GM13977 (cell line): ENCODE measurements around the gene FZD4.
"Not testable (repeated sequence)": the region's sequence is repeated elsewhere in the genome, so short reads cannot be mapped to it uniquely, and the experiment has no call there.

Experiments
- DNase-seq: peaks from one replicate; pipeline ENCODE4 v3.0.0; 2012; ENCODE audit warnings: low spot score
- in situ Hi-C: fragments of 300-500 bp; cut with MboI; formaldehyde crosslinking; loops from one replicate; pipeline ENCODE4 v1.12.0; 2022; ENCODE audit warnings: low sequenced_read_pairs, low pct_unique_long_range_greater_than_20kb, mixed read lengths, inconsistent platforms; ENCODE audit not compliant: unreplicated experiment
- TF ChIP-seq, protein P1 (sequence below): IDR thresholded peaks from 2 replicates; pipeline ENCODE4 v1.5.1; 2012; ENCODE audit warnings: mild to moderate bottlenecking, control low read depth; ENCODE audit not compliant: insufficient read depth; ENCODE audit errors: extremely low read depth, missing control alignments

Gene FZD4

DNA sequence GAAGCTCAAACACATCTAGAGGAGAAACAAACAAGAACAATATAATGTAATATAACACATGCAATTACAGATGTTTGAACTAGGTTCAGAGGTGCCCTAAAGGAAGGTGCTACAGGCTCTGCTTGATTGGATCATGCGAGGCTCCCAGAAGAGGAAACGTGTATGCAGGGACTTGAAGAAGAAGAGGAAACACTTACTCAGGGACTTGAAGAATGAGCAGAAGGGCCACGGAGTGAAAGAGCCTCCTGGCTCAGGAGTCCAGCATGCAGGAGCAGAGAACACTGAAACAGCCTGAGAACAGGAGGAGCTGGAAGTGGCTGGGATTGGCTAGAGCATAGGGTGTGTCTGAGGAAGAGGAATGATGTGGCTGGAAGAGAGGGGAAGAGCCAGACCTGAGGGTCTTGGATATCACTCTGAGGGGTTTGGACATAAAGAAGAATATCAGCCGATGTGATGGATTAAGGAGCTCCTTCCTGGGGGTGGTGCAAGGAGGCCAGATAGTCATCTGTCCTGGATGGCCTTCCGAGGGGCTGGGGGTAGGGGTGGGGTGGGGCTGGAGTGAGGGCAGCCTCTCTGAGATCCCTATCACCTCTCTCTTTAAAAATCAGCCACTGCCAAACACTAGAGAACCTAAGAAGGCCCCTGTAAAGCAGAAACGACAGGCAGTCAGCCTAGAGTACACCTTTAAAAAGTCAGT lies 16.8 kb downstream of the FZD4 start:
- no peak for DNase-seq
- TF ChIP-seq, protein P1, sequence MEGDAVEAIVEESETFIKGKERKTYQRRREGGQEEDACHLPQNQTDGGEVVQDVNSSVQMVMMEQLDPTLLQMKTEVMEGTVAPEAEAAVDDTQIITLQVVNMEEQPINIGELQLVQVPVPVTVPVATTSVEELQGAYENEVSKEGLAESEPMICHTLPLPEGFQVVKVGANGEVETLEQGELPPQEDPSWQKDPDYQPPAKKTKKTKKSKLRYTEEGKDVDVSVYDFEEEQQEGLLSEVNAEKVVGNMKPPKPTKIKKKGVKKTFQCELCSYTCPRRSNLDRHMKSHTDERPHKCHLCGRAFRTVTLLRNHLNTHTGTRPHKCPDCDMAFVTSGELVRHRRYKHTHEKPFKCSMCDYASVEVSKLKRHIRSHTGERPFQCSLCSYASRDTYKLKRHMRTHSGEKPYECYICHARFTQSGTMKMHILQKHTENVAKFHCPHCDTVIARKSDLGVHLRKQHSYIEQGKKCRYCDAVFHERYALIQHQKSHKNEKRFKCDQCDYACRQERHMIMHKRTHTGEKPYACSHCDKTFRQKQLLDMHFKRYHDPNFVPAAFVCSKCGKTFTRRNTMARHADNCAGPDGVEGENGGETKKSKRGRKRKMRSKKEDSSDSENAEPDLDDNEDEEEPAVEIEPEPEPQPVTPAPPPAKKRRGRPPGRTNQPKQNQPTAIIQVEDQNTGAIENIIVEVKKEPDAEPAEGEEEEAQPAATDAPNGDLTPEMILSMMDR, result no peak
- in situ Hi-C loops, result loop anchor here (25.0 kb wide), 2 partner anchors 349 to 474 kb away; no protein-coding TSS in a partner anchor

DNA sequence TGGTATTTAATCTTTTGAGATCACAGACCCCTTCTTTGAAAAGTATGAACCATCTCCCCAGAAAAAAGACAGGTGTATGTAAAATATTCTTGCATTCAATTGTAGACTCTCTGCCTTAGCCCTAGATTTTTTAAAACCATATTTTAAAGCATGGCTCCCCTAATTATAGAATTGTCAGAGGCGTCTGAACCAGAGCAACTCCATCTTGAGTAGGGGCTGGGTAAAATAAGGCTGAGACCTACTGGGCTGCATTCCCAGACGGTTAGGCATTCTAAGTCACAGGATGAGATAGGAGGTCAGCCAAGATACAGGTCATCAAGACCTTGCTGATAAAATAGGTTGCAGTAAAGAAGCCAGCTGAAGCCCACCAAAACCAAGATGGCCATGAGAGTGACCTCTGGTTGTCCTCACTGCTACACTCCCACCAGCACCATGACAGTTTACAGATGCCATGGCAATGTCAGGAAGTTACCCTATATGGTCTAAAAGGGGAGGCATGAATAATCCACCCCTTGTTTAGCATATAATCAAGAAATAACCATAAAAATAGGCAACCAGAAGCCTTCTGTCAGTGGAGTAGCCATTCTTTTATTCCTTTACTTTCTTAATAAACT lies 17.9 kb downstream of the FZD4 start:
- DNase-seq, result not testable (repeated sequence)
- in situ Hi-C loops, result loop anchor here (25.0 kb wide), 2 partner anchors 350 to 475 kb away; no protein-coding TSS in a partner anchor

DNA sequence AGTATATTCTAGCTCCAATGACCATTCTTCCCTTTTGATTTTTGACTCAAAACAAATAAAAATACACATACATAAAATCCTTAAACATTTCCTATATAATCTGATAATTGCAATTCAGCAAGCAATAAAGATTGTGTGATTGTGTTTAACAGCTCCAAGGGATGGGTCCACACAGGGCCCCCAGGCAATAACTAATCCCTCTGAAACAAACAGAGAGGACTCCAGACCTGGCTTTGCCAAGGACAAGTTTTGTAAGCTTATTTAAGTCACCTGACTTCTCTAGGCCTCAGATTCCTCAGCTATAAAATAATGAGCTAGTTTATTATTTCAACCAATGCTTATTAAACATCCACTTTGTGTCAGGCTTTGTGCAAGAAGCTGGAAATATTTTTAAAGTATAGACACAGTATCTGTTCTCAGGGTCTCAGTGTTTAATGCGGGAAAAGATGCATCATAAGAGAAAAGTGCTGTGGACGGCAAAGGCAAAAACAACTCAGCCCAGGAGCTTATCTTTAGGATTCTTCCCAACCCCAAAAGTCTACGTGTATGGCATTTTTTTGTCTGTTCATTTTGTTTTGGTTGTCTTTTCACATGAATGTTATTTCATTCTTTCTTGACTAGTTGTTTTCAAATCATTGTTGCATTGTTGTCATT lies 20.1 kb downstream of the FZD4 start:
- TF ChIP-seq, protein P1, result no peak
- DNase-seq, result no peak
- in situ Hi-C loops, result loop anchor here (25.0 kb wide), 2 partner anchors 352 to 477 kb away; no protein-coding TSS in a partner anchor

DNA sequence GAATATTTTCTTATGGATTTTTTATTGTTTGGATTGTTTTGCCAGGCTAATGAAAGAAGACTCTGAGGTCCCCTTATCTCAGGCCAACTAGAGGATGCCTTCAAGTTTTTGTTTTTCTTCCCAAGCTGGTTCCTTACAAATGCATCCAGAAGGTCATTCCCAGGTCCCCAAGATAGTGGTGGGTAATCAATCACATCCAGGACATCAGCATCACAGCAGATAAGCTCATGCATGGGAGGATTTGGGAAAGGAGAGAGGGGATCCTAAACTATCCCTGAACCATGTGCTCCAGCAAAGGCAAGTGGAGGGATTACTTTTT lies 20.7 kb downstream of the FZD4 start:
- no peak for DNase-seq
- in situ Hi-C loops, result loop anchor here (25.0 kb wide), 2 partner anchors 353 to 478 kb away; no protein-coding TSS in a partner anchor
- TF ChIP-seq, protein P1, result no peak

DNA sequence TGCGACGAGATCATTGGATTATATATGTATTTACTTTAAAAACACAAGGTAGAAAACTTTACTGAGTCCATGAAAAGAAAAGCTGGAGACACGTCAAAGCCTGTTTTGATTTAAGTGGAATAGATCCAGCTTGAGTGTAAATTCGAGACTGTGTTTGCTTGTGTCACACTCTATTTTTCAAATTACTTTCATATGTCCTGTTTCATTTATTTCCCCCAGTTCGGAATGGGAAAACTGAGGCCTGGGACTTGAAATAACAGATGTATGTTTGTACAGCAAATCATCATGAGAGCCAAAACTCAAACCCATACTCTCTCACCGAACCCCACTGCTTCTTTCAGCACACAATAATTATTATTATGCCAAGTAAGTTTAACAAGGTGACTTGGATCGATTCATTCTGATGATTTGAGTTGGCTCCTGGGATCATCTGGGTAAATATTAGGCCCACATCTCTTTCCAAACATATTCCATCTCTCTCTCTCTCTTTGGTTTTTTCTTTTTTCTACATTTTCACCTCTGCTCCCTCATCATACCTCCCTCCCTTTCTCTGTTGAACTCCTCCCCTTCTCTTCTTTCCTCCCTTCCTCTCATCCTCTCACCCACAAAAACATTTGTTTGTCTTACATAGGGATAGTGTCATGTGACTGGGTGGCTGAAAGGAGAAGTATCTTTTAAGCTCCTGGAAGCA lies 21.2 kb downstream of the FZD4 start:
- TF ChIP-seq, protein P1, result no peak
- DNase-seq, result no peak
- in situ Hi-C loops, result loop anchor here (25.0 kb wide), 2 partner anchors 353 to 478 kb away; no protein-coding TSS in a partner anchor

DNA sequence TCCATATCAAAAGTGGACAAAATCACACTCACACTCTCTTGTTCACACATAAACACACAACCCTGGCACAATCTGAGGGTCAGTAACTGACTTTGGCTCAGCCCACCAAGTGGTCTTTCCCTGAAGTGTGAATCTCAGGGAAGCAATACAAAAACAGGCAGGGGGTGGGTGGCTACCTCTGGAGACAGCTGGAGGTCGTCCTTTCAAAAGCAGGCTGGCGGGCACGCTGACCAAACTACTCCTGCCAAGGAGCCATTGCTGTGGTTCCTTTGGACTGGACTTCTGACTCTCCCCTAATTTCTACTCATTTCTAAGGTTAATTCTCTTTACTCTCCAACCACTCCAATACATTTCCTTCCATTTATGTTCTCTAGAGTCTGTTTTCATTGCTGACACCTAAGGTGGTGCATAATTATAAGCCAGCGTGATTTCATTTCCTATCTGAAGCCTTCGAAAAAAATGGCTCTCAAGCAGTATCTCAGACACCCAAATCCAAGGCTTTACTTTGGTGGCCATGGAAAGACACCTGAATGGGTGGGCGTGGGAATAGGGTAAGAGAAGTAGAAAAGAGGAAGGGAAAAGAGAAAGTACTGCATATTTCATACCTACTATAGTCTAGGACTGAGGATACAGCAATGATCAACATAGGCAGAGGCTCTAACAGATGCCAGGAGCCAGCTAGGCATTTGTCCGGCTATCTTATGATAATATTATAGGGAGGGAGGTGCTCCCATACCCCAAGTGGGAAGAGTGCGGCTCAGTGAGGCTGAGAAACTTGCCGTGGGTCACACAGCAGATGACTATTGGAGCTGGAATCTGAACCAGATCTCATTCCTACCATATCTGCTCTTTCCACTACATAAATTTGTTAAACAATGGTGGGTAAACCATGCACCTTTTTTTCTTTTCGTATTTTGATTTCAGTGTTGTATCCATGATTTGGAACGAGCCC lies 22.0 kb downstream of the FZD4 start:
- in situ Hi-C loops, result loop anchor here (25.0 kb wide), 2 partner anchors 354 to 479 kb away; no protein-coding TSS in a partner anchor
- TF ChIP-seq, protein P1, result no peak
- DNase-seq, result no peak
